Effector CD4-positive, alpha-beta T cell (primary cell): ENCODE measurements around the gene PACSIN1.
"Not testable (repeated sequence)": the region's sequence is repeated elsewhere in the genome, so short reads cannot be mapped to it uniquely, and the experiment has no call there.

Experiments
- DNase-seq: peaks from one replicate; pipeline ENCODE4 v3.0.0-alpha.2; 2020

The PACSIN1 gene

GRCh38 chr6:34459899-34460593 is 5.8 kb upstream of the PACSIN1 start:
- peak; percentile 38 for DNase-seq

- no peak for DNase-seq
Observed at GRCh38 chr6:34460796-34461507, 4.9 kb upstream of the PACSIN1 start.

- no peak for DNase-seq
Observed at GRCh38 chr6:34462010-34462409, 3.9 kb upstream of the PACSIN1 start.

- no peak for DNase-seq
Observed at GRCh38 chr6:34462551-34462971, 3.3 kb upstream of the PACSIN1 start.

GRCh38 chr6:34463299-34463698 is 2.6 kb upstream of the PACSIN1 start:
- no peak for DNase-seq

GRCh38 chr6:34463849-34464248 is 2.0 kb upstream of the PACSIN1 start:
- no peak for DNase-seq

GRCh38 chr6:34466242-34467185 is 638 bp downstream of the PACSIN1 start:
- DNase-seq: no peak

- no peak for DNase-seq
Observed at GRCh38 chr6:34468378-34468892, 2.6 kb downstream of the PACSIN1 start.

GRCh38 chr6:34469499-34469898 is 3.6 kb downstream of the PACSIN1 start:
- no peak for DNase-seq

- DNase-seq: no peak
Observed at GRCh38 chr6:34472425-34472824, 6.5 kb downstream of the PACSIN1 start.

GRCh38 chr6:34473967-34474366 is 8.1 kb downstream of the PACSIN1 start:
- no peak for DNase-seq

GRCh38 chr6:34474754-34475153 is 8.9 kb downstream of the PACSIN1 start:
- DNase-seq: no peak

- DNase-seq: no peak
Observed at GRCh38 chr6:34475238-34475682, 9.4 kb downstream of the PACSIN1 start.

- DNase-seq: no peak
Observed at GRCh38 chr6:34475767-34476328, 10.0 kb downstream of the PACSIN1 start.

GRCh38 chr6:34476447-34476846 is 10.6 kb downstream of the PACSIN1 start:
- no peak for DNase-seq

GRCh38 chr6:34476921-34477320 is 11.0 kb downstream of the PACSIN1 start:
- DNase-seq: no peak

GRCh38 chr6:34478796-34479195 is 12.9 kb downstream of the PACSIN1 start:
- DNase-seq: no peak

- DNase-seq: not testable (repeated sequence)
Observed at GRCh38 chr6:34483781-34484180, 17.9 kb downstream of the PACSIN1 start.

GRCh38 chr6:34484391-34484790 is 18.5 kb downstream of the PACSIN1 start:
- no peak for DNase-seq

- DNase-seq: peak; percentile 43
Observed at GRCh38 chr6:34484899-34485298, 19.0 kb downstream of the PACSIN1 start.

- no peak for DNase-seq
Observed at GRCh38 chr6:34485321-34486060, 19.6 kb downstream of the PACSIN1 start.
